GM21515 (cell line): Measurements from ENCODE around the gene RARRES2.
"Not testable (repeated sequence)": the region's sequence is repeated elsewhere in the genome, so short reads cannot be mapped to it uniquely, and the experiment has no call there.

ENCODE experiments used
- ATAC-seq: cut with Tn5 transposase; IDR thresholded peaks from one replicate; pipeline ENCODE4 v1.9.1; 2021; ENCODE audit not compliant: unreplicated experiment

The RARRES2 gene

DNA sequence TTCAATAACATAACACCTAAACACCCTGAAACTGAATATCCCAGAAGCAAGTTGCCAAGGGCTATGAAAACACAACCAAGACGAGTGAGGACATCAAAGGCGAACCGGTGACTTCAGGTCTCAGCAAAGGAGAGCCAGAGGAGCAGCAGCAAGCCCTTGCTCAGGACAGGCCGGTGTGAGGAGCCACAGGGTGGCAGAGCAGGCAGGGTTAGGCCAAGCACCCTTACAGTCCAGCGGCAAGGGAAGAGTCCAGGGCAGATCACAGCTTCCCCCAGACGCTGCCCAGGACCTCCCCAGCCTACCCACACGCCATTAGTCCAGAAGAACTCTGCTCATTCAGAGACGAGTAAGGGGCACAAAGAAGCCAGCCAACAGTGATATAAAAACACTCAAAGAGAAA is 45.8 kb downstream of the RARRES2 start:
- not testable (repeated sequence) for ATAC-seq

DNA sequence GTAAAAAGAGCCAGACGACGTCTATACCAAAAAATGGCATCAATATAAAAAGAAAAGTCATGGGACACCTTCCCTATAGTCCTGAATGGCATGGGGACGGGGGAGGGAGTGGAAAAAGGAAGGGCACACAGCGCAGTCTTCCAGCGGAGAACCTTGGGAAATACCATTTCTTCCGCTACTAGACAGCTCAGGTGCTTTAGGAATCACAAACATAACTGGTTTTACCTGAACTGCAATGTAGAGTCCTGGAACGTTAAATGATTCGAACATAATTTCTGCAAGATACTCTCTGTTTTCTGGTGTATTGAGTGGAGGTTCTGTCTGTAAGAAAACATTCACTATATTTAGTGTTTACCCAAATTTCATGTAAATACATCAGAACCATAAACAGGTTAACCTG is 46.4 kb downstream of the RARRES2 start:
- ATAC-seq = not testable (repeated sequence)

DNA sequence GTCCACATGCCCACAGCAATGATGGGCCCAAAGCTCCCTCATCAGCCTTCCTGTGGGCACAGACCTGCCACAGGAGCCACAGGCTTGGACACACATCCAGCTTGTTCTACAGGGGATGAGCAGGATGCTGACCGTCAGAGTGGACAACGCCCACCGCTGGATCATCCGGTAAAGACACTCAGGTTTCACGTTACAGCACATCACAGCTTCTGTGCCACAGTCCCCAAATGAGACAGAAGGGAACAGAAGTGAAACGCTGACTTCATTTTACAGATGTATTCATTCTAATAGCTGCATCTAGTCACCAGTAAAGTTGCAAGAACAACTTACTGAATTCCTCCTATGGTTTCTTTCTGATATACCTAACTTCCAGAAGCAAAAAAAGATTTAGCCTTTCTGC is 51.1 kb downstream of the RARRES2 start:
- ATAC-seq = not testable (repeated sequence)

- not testable (repeated sequence) for ATAC-seq
Measured at GRCh38 chr7:150288816-150289215, 52.6 kb downstream of the RARRES2 start.
